Neural crest cell (in vitro differentiated cells): ENCODE data around the gene DENND4C. TPM values are rescaled to one million over a fixed set of nuclear protein-coding genes. Genes with fewer than 3 reads are reported as not detected.
"Not testable (repeated sequence)": the region's sequence is repeated elsewhere in the genome, so short reads cannot be mapped to it uniquely, and the experiment has no call there.

Experiments used
- DNase-seq: peaks from one replicate; pipeline ENCODE4 v3.0.0; 2021; ENCODE audit warnings: low read depth, mixed read lengths, low spot score
- H3K27ac Mint-ChIP-seq: one replicate; pipeline ENCODE4 v1.8.0; 2021; ENCODE audit warnings: mild to moderate bottlenecking, mixed read lengths; ENCODE audit not compliant: unreplicated experiment
- H3K27me3 Mint-ChIP-seq: 2 replicates; pipeline ENCODE4 v1.8.0; 2021; ENCODE audit warnings: low read depth, mild to moderate bottlenecking, mixed read lengths
- H3K36me3 Mint-ChIP-seq: 2 replicates; pipeline ENCODE4 v1.8.0; 2021; ENCODE audit warnings: low read depth, mild to moderate bottlenecking, mixed read lengths
- H3K4me1 Mint-ChIP-seq: 2 replicates; pipeline ENCODE4 v1.8.0; 2021; ENCODE audit warnings: mixed read lengths
- H3K4me3 Mint-ChIP-seq: one replicate; pipeline ENCODE4 v1.8.0; 2021; ENCODE audit warnings: mild to moderate bottlenecking, mixed read lengths
- H3K9me3 Mint-ChIP-seq: 2 replicates; pipeline ENCODE4 v1.8.0; 2021; ENCODE audit warnings: mixed read lengths
- total RNA-seq: library from RNA; stranded (reverse); gene quantifications from 2 replicates; pipeline ENCODE4 v1.2.1, GENCODE V29; 2021
- TF ChIP-seq, protein P1 (sequence below): fragments of 200-600 bp; sonication (generic); conservative IDR thresholded peaks from 2 replicates; pipeline ENCODE4 v1.5.0; 2021; ENCODE audit warnings: antibody characterized with exemption, mild to moderate bottlenecking

Gene DENND4C
- total RNA-seq, 1 donor from 2014 or later = 26.4 TPM

DNA sequence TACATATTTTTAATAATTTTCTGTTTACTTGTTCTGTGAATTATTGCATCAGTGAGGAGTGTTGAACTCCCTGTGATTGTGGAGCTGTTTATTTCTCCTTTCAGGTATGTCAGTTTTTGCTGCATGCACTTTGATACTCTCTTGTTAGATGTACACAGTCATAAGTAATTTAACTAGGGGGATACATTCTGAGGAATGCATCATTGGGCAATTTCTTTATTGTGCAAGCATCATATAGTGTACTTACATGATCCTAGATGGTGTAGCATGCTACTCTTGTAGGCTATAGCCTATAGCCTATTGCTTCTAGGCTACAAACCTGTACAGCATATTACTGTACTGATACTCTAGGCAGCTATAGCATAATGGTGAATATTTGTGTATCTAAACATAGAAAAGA is 9.5 kb downstream of the DENND4C start:
- H3K27me3 Mint-ChIP-seq = no peaks in the 10 kb centered on the region
- peaks cover 5% of the 10 kb centered on the region for H3K36me3 Mint-ChIP-seq
- H3K27ac Mint-ChIP-seq = no peak overlapping the region
- peaks cover 14% of the 10 kb centered on the region for H3K4me1 Mint-ChIP-seq
- no peak overlapping the region for H3K4me3 Mint-ChIP-seq
- H3K9me3 Mint-ChIP-seq = no peaks in the 10 kb centered on the region
- TF ChIP-seq, protein P1, sequence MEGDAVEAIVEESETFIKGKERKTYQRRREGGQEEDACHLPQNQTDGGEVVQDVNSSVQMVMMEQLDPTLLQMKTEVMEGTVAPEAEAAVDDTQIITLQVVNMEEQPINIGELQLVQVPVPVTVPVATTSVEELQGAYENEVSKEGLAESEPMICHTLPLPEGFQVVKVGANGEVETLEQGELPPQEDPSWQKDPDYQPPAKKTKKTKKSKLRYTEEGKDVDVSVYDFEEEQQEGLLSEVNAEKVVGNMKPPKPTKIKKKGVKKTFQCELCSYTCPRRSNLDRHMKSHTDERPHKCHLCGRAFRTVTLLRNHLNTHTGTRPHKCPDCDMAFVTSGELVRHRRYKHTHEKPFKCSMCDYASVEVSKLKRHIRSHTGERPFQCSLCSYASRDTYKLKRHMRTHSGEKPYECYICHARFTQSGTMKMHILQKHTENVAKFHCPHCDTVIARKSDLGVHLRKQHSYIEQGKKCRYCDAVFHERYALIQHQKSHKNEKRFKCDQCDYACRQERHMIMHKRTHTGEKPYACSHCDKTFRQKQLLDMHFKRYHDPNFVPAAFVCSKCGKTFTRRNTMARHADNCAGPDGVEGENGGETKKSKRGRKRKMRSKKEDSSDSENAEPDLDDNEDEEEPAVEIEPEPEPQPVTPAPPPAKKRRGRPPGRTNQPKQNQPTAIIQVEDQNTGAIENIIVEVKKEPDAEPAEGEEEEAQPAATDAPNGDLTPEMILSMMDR = no peak
- DNase-seq = no peak

- DNase-seq = no peak
- H3K27ac Mint-ChIP-seq = no peak overlapping the region
- H3K36me3 Mint-ChIP-seq = peaks cover 5% of the 10 kb centered on the region
- peaks cover 12% of the 10 kb centered on the region for H3K4me1 Mint-ChIP-seq
- no peaks in the 10 kb centered on the region for H3K9me3 Mint-ChIP-seq
- no peaks in the 10 kb centered on the region for H3K27me3 Mint-ChIP-seq
- TF ChIP-seq, protein P1 = no peak
- H3K4me3 Mint-ChIP-seq = no peak overlapping the region
Measured at GRCh38 chr9:19241728-19242127, 11.2 kb downstream of the DENND4C start.

DNA sequence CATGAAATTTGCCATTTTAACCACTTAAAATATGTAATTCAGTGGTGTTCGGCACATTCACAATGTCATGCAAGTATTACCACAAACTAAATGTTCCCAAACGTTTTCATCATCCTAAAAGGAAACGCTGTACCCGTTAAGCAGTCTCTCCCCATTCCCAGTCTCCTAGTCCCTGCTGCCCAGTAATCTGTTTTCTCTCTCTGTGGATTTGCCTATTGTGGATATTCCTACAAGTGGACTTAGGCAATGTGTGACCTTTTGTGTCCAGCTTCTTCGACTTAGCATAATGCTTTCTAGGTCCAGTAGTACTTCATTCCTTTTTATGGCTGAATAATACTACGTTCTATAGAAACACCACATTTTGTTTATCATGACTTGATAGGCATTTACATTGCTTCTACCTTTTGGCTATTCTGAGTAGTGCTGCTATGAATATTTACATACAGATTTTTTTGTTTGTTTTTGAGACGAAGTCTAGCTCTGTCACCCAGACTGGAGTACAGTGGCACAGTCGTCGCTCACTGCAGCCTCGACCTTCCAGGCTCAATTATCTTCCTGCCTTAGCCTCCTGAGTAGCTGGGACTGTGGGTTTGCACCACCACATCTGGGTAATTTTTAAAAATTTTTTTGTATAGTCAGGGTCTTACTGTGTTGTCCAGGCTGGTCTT is 13.0 kb downstream of the DENND4C start:
- no peaks in the 10 kb centered on the region for H3K9me3 Mint-ChIP-seq
- H3K27ac Mint-ChIP-seq = no peak overlapping the region
- TF ChIP-seq, protein P1 = no peak
- H3K27me3 Mint-ChIP-seq = no peaks in the 10 kb centered on the region
- peaks cover 5% of the 10 kb centered on the region for H3K36me3 Mint-ChIP-seq
- DNase-seq = no peak
- peaks cover 15% of the 10 kb centered on the region for H3K4me1 Mint-ChIP-seq
- H3K4me3 Mint-ChIP-seq = no peak overlapping the region

GRCh38 chr9:19246891-19247290 is 16.4 kb downstream of the DENND4C start:
- no peak overlapping the region for H3K4me3 Mint-ChIP-seq
- TF ChIP-seq, protein P1 = no peak
- no peaks in the 10 kb centered on the region for H3K36me3 Mint-ChIP-seq
- no peaks in the 10 kb centered on the region for H3K9me3 Mint-ChIP-seq
- H3K4me1 Mint-ChIP-seq = peaks cover 20% of the 10 kb centered on the region
- no peak overlapping the region for H3K27ac Mint-ChIP-seq
- DNase-seq = no peak
- no peaks in the 10 kb centered on the region for H3K27me3 Mint-ChIP-seq

- Mint-ChIP-seq H3K27ac (no peak overlapping the region), H3K27me3 (no peaks in the 10 kb centered on the region), H3K9me3 (no peaks in the 10 kb centered on the region), H3K4me1 (peaks cover 24% of the 10 kb centered on the region), H3K36me3 (no peaks in the 10 kb centered on the region), H3K4me3 (no peak overlapping the region)
- no peak for DNase-seq
- TF ChIP-seq, protein P1 = no peak
Measured at GRCh38 chr9:19247420-19247819, 16.9 kb downstream of the DENND4C start.

DNA sequence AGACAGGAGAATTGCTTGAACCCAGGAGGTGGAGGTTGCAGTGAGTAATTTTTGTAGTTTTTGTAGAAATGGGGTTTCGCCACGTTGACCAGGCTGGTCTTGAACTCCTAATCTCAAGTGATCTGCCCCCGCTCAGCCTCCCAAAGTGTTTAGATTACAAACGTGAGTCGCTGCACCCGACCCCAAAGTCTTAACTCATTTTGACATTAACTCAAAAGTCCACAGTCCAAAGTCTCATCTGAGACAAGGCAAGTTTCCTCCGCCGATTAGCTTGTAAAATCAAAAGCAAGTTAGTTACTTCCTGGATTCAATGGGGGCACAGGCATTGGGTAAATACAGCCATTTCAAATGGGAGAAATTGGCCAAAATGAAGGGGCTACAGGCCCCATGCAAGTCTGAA is 19.9 kb downstream of the DENND4C start:
- DNase-seq, H3K36me3 Mint-ChIP-seq, H3K27ac Mint-ChIP-seq, H3K4me3 Mint-ChIP-seq, H3K27me3 Mint-ChIP-seq, H3K9me3 Mint-ChIP-seq: not testable (repeated sequence)
- peaks cover 17% of the 10 kb centered on the region for H3K4me1 Mint-ChIP-seq

- not testable (repeated sequence) for H3K9me3 Mint-ChIP-seq, H3K4me3 Mint-ChIP-seq, H3K36me3 Mint-ChIP-seq, H3K27ac Mint-ChIP-seq, H3K27me3 Mint-ChIP-seq, DNase-seq
- peaks cover 13% of the 10 kb centered on the region for H3K4me1 Mint-ChIP-seq
Measured at GRCh38 chr9:19251203-19251602, 20.7 kb downstream of the DENND4C start.

- not testable (repeated sequence) for H3K27ac Mint-ChIP-seq, H3K9me3 Mint-ChIP-seq, H3K36me3 Mint-ChIP-seq, DNase-seq, H3K27me3 Mint-ChIP-seq, H3K4me3 Mint-ChIP-seq
- H3K4me1 Mint-ChIP-seq = peaks cover 13% of the 10 kb centered on the region
Measured at GRCh38 chr9:19251622-19252021, 21.1 kb downstream of the DENND4C start.
